Fibroblast of lung (primary cell): ENCODE measurements around the gene NNT. TPM values are rescaled to one million over a fixed set of nuclear protein-coding genes. Genes with fewer than 3 reads are reported as not detected.

Experiments
- DNase-seq, 2 donors: peaks; one replicate each; pipeline versions ENCODE4 v3.0.0 to v3.0.0-alpha.2; 2010; ENCODE audit warnings: low read depth in 2 of 2
- H2AFZ ChIP-seq: 2 replicates; pipeline ENCODE4 v1.5.1; 2012; ENCODE audit warnings: low read length, control low read depth, inconsistent platforms
- H3K27ac ChIP-seq: 2 replicates; pipeline ENCODE4 v1.5.1; 2011; ENCODE audit warnings: low read length, control low read depth; ENCODE audit not compliant: insufficient read depth
- H3K27me3 ChIP-seq: 2 replicates; pipeline ENCODE4 v1.5.1; 2011; ENCODE audit warnings: mild to moderate bottlenecking, low read length; ENCODE audit not compliant: control insufficient read depth, insufficient read depth
- H3K36me3 ChIP-seq: 2 replicates; pipeline ENCODE4 v1.5.1; 2011; ENCODE audit warnings: low read length; ENCODE audit not compliant: control insufficient read depth, insufficient read depth
- H3K4me1 ChIP-seq: 2 replicates; pipeline ENCODE4 v1.5.1; 2011; ENCODE audit warnings: low read length; ENCODE audit not compliant: control insufficient read depth, insufficient read depth; ENCODE audit errors: extremely low read depth
- H3K4me2 ChIP-seq: 2 replicates; pipeline ENCODE4 v1.5.1; 2011; ENCODE audit warnings: low read length, control low read depth; ENCODE audit not compliant: insufficient read depth; ENCODE audit errors: extremely low read depth
- H3K4me3 ChIP-seq, 4 experiments: fragments of 200-600 bp in 1 of 4; sonication (generic) in 1 of 4; replicated peaks in 1 of 4; 2 replicates each; pipeline ENCODE4 v1.5.1; 2011 to 2016; ENCODE audit warnings: low read length in 4 of 4, low read depth in 3 of 4, mild to moderate bottlenecking in 3 of 4, control low read depth in 2 of 4, inconsistent platforms in 1 of 4, mixed read lengths in 1 of 4; ENCODE audit not compliant: insufficient read depth in 1 of 4; ENCODE audit errors: control extremely low read depth in 1 of 4
- H3K79me2 ChIP-seq: 2 replicates; pipeline ENCODE4 v1.5.1; 2012; ENCODE audit warnings: mild to moderate bottlenecking, low read length, inconsistent platforms; ENCODE audit not compliant: control insufficient read depth, insufficient read depth
- H3K9ac ChIP-seq: 2 replicates; pipeline ENCODE4 v1.5.1; 2011; ENCODE audit warnings: mild to moderate bottlenecking, low read length, control low read depth; ENCODE audit not compliant: insufficient read depth
- H3K9me3 ChIP-seq: 2 replicates; pipeline ENCODE4 v1.5.1; 2012; ENCODE audit warnings: low read depth, low read length; ENCODE audit not compliant: control insufficient read depth, insufficient read depth
- H4K20me1 ChIP-seq: 2 replicates; pipeline ENCODE4 v1.5.1; 2011; ENCODE audit warnings: low read length; ENCODE audit not compliant: control insufficient read depth, insufficient read depth; ENCODE audit errors: extremely low read depth
- CTCF ChIP-seq, 2 donors: IDR thresholded peaks in 1 of 2; conservative IDR thresholded peaks in 1 of 2; 1 replicate in 1 of 2; 2 replicates in 1 of 2; pipeline ENCODE4 v1.5.1; 2011 to 2012; ENCODE audit warnings: low read length in 2 of 2, control low read depth in 1 of 2, inconsistent platforms in 1 of 2, low read depth in 1 of 2, mild to moderate bottlenecking in 1 of 2
- EZH2 ChIP-seq: IDR thresholded peaks from 2 replicates; pipeline ENCODE4 v1.5.1; 2012; ENCODE audit warnings: low read length, control low read depth, mild to moderate bottlenecking; ENCODE audit errors: missing control alignments
- polyA plus RNA-seq, 2 donors: library from polyadenylated mRNA; depleted of rRNA in 1 of 2; stranded (reverse) in 1 of 2; unstranded in 1 of 2; fragments of >200 nt; gene quantifications; 2 replicates each; pipeline ENCODE4 v1.2.1, GENCODE V29; 2011 to 2012; ENCODE audit warnings: missing spikeins in 1 of 2
- total RNA-seq: library from RNA; depleted of rRNA; stranded (reverse); fragments of >200 nt; gene quantifications from 2 replicates; pipeline ENCODE4 v1.2.1, GENCODE V29; 2014

Gene NNT
- total and polyA plus RNA-seq, 2 donors (not counting 1 experiment from before 2014, with no cell fraction given) = 65.7 to 115 TPM

GRCh38 chr5:43569236-43569746, 33.7 kb upstream of the NNT start:
- no peak overlapping the region for H2AFZ ChIP-seq
- H3K4me3 ChIP-seq = no peak overlapping the region
- no peaks in the 10 kb centered on the region for H3K79me2 ChIP-seq
- H3K4me2 ChIP-seq = no peak overlapping the region
- no peaks in the 10 kb centered on the region for H3K27me3 ChIP-seq
- H3K9me3 ChIP-seq = no peaks in the 10 kb centered on the region
- H3K9ac ChIP-seq = no peak overlapping the region
- no peaks in the 10 kb centered on the region for H3K36me3 ChIP-seq
- no peak overlapping the region for H3K27ac ChIP-seq
- H4K20me1 ChIP-seq = no peaks in the 10 kb centered on the region
- H3K4me1 ChIP-seq = no peaks in the 10 kb centered on the region
- DNase-seq = no peak
- TF ChIP-seq EZH2 (no peak), CTCF (conservative IDR thresholded peaks at IDR 0.05 in 1 of 2, IDR thresholded peaks at IDR 0.05 in 1 of 2; ENCODE audit: low read depth in 1 of 2, low read length in 2 of 2) (no peak)

- no peak for DNase-seq
- Histone ChIP-seq H3K4me3 (peak overlapping the region in 1 of 4 experiments; percentile 32), H3K4me2 (no peak overlapping the region), H4K20me1 (no peaks in the 10 kb centered on the region), H3K27me3 (no peaks in the 10 kb centered on the region), H3K79me2 (no peaks in the 10 kb centered on the region), H2AFZ (no peak overlapping the region), H3K27ac (no peak overlapping the region), H3K4me1 (no peaks in the 10 kb centered on the region), H3K36me3 (no peaks in the 10 kb centered on the region), H3K9ac (no peak overlapping the region), H3K9me3 (no peaks in the 10 kb centered on the region)
- no peak for TF ChIP-seq CTCF (conservative IDR thresholded peaks at IDR 0.05 in 1 of 2, IDR thresholded peaks at IDR 0.05 in 1 of 2; ENCODE audit: low read depth in 1 of 2, low read length in 2 of 2)
- TF ChIP-seq EZH2 = no peak
Observed at GRCh38 chr5:43570450-43571158, 32.4 kb upstream of the NNT start.

GRCh38 chr5:43571237-43571636, 31.7 kb upstream of the NNT start:
- Histone ChIP-seq H3K27me3 (no peaks in the 10 kb centered on the region), H2AFZ (peak overlapping the region; percentile 29), H3K27ac (no peak overlapping the region), H3K79me2 (no peaks in the 10 kb centered on the region), H3K4me3 (peak overlapping the region; percentile 9 to 41 (median 34)), H3K4me2 (peak overlapping the region; percentile 53), H3K9me3 (no peaks in the 10 kb centered on the region), H4K20me1 (no peaks in the 10 kb centered on the region), H3K36me3 (no peaks in the 10 kb centered on the region), H3K4me1 (no peaks in the 10 kb centered on the region), H3K9ac (no peak overlapping the region)
- TF ChIP-seq EZH2 (no peak), CTCF (conservative IDR thresholded peaks at IDR 0.05 in 1 of 2, IDR thresholded peaks at IDR 0.05 in 1 of 2; ENCODE audit: low read depth in 1 of 2, low read length in 2 of 2) (no peak)
- DNase-seq = peak in 1 of 2 donors; percentile 37
